Activated CD4-positive, alpha-beta T cell treated with anti-CD3 and anti-CD28 coated beads, Interleukin-10, Interleukin-2, amounts not matched to agents 100 ng/mL and 50 ng/mL, durations not matched to agents 16 hours and 8 hours (primary cell): ENCODE measurements around the gene RPS6KB2.
"Not testable (repeated sequence)": the region's sequence is repeated elsewhere in the genome, so short reads cannot be mapped to it uniquely, and the experiment has no call there.

Experiments used
- DNase-seq: peaks from one replicate; pipeline ENCODE4 v3.0.0-alpha.2; 2020

The RPS6KB2 gene

GRCh38 chr11:67397986-67398660, 30.2 kb upstream of the RPS6KB2 start:
- DNase-seq = no peak

GRCh38 chr11:67398661-67399563, 29.4 kb upstream of the RPS6KB2 start:
- DNase-seq = no peak

DNA sequence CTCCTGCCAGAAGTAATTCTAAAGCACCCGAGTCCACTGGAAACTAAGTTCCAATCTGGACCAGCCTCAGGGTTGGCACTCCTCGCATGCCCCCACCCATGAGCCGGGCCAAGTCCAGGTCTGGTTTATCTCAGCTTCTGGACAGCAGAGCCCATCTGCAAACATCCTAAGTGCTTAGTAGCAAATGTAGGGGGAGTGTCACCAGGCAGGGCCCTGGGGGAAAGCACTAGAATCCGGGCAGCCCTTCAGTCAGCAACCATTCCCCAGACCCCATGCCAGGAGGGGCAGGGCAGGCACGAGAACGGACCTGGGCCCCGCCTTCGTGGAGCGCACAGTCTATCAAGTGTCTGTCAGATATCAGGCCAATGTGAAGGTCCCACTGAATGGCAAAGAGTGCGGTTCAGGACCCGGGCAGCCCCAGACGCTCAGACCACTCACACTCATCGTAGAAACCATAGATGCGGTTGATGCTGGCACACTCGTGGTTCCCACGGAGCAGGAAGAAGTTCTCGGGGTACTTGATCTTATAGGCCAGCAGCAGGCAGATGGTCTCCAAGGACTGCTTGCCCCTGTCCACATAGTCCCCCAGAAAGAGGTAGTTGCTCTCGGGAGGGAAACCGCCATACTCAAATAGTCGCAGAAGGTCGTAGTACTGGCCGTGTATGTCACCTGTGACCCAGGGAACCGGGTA, 27.9 kb upstream of the RPS6KB2 start:
- peak; percentile 42 for DNase-seq

GRCh38 chr11:67400942-67401494, 27.3 kb upstream of the RPS6KB2 start:
- no peak for DNase-seq

- DNase-seq = peak; percentile 94
Observed at GRCh38 chr11:67401495-67402191, 26.7 kb upstream of the RPS6KB2 start, which contains the start of gene PPP1CA. TSS of gene PPP1CA (minus strand) at chr11:67401858. CDS start at chr11:67401782, 76 bp downstream.

GRCh38 chr11:67402192-67402839, 26.0 kb upstream of the RPS6KB2 start:
- not testable (repeated sequence) for DNase-seq

DNA sequence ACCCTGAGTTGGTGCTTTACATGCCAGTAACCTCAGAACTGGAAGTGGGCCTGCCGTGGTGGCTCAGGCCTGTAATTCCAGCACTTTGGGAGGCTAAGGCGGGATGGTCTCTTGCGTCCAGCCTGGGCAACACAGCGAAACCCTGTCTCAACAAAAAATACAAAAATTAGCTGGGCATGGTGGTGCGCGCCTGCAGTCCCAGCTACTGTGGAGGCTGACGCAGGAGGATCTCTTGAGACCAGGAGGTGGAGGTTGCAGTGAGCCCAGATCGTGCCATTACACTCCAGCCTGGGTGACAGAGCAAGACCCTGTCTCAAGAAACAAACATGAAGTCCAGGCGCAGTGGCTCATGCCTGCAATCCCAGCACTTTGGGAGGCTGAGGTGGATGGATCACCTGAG, 25.2 kb upstream of the RPS6KB2 start:
- not testable (repeated sequence) for DNase-seq

DNA sequence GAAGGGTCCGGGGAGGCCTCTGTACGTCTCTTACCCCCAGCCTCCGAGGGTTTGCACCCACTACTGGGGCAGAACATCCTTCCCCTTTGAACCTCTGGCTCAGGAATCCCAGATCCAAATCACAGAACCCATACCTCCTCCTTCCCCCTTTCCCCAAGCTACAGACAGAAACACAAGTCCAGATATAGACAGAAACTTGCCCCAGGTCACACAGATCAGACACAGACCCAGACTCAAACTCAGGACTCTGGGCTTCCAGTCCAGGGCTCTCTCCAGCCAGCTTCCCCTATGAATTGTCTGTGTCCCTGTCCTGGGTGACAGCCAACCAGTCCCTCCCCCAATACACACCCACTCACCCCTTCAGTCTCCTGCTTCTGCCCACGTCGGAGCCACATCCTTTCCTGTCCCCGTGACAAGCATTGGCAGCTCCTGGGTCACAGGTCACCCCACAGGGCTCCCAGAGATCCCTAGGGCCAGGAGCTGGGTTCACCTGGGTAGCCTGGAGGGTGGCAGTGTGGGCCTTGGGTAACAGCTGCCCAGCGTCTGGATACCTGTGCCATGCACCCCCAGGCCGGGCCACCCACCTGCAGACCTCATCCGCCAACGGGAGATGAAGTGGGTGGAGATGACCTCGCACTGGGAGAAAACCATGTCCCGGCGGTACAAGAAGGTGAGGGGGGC, 23.6 kb upstream of the RPS6KB2 start:
- peak; percentile 82 for DNase-seq

- peak; percentile 51 for DNase-seq
Observed at GRCh38 chr11:67405196-67405567, 23.1 kb upstream of the RPS6KB2 start.

GRCh38 chr11:67405688-67406339, 22.5 kb upstream of the RPS6KB2 start:
- DNase-seq = no peak

- DNase-seq = no peak
Observed at GRCh38 chr11:67406420-67406968, 21.8 kb upstream of the RPS6KB2 start.

GRCh38 chr11:67406969-67407687, 21.2 kb upstream of the RPS6KB2 start:
- peak; percentile 49 for DNase-seq

- no peak for DNase-seq
Observed at GRCh38 chr11:67407688-67408163, 20.6 kb upstream of the RPS6KB2 start.

- DNase-seq = peak; percentile 55
Observed at GRCh38 chr11:67408437-67409200, 19.7 kb upstream of the RPS6KB2 start.

DNA sequence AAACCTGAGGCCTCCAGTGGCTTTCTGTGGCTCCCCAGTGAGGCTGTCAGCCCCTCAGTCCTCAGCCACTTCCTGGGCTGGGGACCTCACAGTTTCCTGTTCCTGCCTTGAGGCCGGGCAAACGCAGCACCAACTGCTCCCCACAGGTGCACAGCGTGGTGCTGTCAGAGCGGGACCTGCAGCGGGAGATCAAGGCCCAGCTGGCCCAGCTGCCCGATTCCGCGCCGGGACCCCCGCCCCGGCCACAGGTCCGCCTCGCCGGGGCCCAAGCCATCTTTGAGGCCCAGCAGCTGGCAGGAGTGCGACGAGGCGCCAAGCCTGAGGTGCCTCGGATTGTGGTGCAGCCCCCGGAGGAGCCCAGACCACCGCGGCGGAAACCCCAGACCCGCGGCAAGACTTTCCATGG, 19.0 kb upstream of the RPS6KB2 start:
- DNase-seq = peak; percentile 92

DNA sequence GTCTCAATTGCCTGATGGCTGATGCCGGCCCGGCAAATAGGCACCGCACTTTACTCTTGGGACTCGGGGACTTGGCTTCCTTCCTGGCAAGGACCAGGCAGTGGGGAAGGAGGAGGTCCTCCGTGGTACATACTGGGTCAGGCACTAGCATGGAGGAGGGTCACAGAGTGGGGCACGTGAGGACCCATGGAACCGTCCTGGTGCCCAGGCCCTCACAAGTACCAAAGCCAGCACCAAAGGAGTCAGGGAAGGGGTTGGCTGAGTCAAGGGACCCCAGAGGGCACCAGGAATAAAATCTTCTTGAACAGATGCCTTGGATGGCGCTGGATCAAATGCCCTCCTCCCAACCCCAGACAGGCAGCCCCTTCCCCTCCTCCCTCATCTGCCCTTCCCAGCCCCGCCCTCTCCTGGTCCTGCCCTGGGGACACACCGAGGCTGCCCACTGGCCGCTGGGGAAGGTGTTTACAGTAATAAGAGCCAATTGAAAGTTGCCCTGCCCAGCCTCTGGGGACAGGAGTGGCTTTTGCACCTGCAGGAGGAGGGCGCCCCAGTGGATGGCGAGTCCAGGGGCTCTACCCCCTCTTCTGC, 18.4 kb upstream of the RPS6KB2 start:
- no peak for DNase-seq

GRCh38 chr11:67410369-67410831, 17.9 kb upstream of the RPS6KB2 start:
- no peak for DNase-seq
